Measurements from ENCODE around the gene IFNGR2. TPM values are rescaled to one million over a fixed set of nuclear protein-coding genes. Genes with fewer than 3 reads are reported as not detected.
"Not testable (repeated sequence)": the region's sequence is repeated elsewhere in the genome, so short reads cannot be mapped to it uniquely, and the experiment has no call there.

IFNGR2 gene
- total RNA-seq, 2 experiments from 2014 or later, result 17.8 to 18.8 TPM

GRCh38 chr21:33381381-33381780 lies 21.8 kb upstream of the IFNGR2 start:
- DNase-seq; ATAC-seq (ENCODE audit: low read depth); H3K36me3 Mint-ChIP-seq; H3K9me3 Mint-ChIP-seq: not testable (repeated sequence)
- POLR2A ChIA-PET, result interaction anchor here (0.6 to 3.9 kb wide), 4 partner anchors 20 to 176 kb away, joined by 3 to 20 read pairs (median 5); partner anchors contain the start of gene IFNAR1
- Mint-ChIP-seq H3K4me1 (peaks cover 54% of the 10 kb centered on the region), H3K4me3 (peak overlapping the region; percentile 57), H3K27ac (peak overlapping the region; percentile 82), H3K27me3 (peaks cover 19% of the 10 kb centered on the region)

GRCh38 chr21:33383056-33383888 lies 19.9 kb upstream of the IFNGR2 start:
- H3K36me3 Mint-ChIP-seq, result no peaks in the 10 kb centered on the region
- peak overlapping the region; percentile 93 for H3K27ac Mint-ChIP-seq
- peak; percentile 70 for DNase-seq
- peak; percentile 55 for ATAC-seq (ENCODE audit: low read depth)
- peak overlapping the region; percentile 89 for H3K4me3 Mint-ChIP-seq
- peaks cover 18% of the 10 kb centered on the region for H3K27me3 Mint-ChIP-seq
- H3K9me3 Mint-ChIP-seq, result no peaks in the 10 kb centered on the region
- H3K4me1 Mint-ChIP-seq, result peaks cover 52% of the 10 kb centered on the region
- POLR2A ChIA-PET, result interaction anchor here (0.6 to 1.6 kb wide), 5 partner anchors 14 to 96 kb away, joined by 3 to 7 read pairs (median 5); partner anchors contain the start of genes IFNAR1 and TMEM50B

DNA sequence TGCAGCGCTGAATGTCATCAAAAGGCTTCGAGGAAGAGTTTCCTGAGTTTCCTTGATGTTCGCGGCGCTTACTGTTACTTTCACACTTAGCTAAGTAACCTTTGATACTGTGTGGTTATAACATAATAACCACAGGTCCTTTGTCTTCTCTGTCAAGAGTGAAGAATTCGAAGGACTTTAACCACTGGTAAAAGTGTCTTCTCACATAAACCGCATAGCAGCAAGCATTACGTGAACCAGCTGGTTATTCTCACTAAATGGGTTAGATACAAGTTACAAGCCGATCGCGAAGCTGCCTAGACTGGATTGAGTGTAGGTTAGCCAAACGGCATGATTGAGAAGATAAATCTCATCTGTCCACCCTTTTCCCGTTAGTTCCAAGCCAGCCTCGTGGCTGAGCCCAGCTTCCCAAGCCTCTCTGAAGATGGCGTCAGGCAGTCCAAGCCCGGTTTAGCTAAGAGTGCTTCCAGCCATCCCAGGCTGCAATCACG lies 18.3 kb upstream of the IFNGR2 start:
- Mint-ChIP-seq H3K4me1 (peaks cover 50% of the 10 kb centered on the region), H3K9me3 (no peaks in the 10 kb centered on the region), H3K27ac (peak overlapping the region; percentile 70), H3K27me3 (peaks cover 26% of the 10 kb centered on the region), H3K36me3 (no peaks in the 10 kb centered on the region), H3K4me3 (peak overlapping the region; percentile 76)
- ATAC-seq (ENCODE audit: low read depth), result peak; percentile 36
- peak; percentile 51 for DNase-seq
- POLR2A ChIA-PET, result interaction anchor here (1.0 to 2.9 kb wide), 9 partner anchors 11 to 95 kb away, joined by 3 to 17 read pairs (median 6); partner anchors contain the start of genes IFNAR1 and TMEM50B

- DNase-seq (no peak), ATAC-seq (ENCODE audit: low read depth) (no peak)
- Mint-ChIP-seq H3K27me3 (peaks cover 32% of the 10 kb centered on the region), H3K36me3 (no peaks in the 10 kb centered on the region), H3K4me3 (no peak overlapping the region), H3K4me1 (peaks cover 37% of the 10 kb centered on the region), H3K9me3 (no peaks in the 10 kb centered on the region), H3K27ac (no peak overlapping the region)
- POLR2A ChIA-PET, result interaction anchor here (2.9 kb wide), 1 partner anchor 25 kb away, joined by 17 read pairs; no protein-coding TSS in a partner anchor
Measured at GRCh38 chr21:33386222-33386784, 16.9 kb upstream of the IFNGR2 start.

DNA sequence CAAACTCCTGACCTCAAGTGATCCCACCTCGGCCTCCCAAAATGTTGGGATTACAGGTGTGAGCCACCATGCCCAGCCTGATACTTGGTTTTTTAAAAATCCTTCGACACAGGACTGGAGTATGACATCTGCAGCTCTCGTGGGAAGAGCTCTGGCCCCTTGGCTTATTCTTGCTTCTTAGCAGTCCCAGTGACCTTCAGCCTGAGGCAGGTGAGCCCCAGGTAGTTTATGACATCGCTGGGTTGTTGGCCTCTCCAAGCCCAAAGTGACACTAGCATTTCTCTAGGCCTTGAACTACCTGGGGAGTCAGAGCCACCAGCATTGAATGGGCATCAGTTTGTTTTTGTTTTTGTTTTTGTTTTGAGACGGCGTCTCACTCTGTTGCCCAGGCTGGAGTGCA lies 15.9 kb upstream of the IFNGR2 start:
- Mint-ChIP-seq H3K9me3 (no peaks in the 10 kb centered on the region), H3K4me1 (peaks cover 32% of the 10 kb centered on the region), H3K27ac (no peak overlapping the region), H3K4me3 (no peak overlapping the region), H3K27me3 (peaks cover 37% of the 10 kb centered on the region), H3K36me3 (no peaks in the 10 kb centered on the region)
- DNase-seq, result no peak
- no peak for ATAC-seq (ENCODE audit: low read depth)
- POLR2A ChIA-PET, result interaction anchor here (2.9 kb wide), 1 partner anchor 26 kb away, joined by 17 read pairs; no protein-coding TSS in a partner anchor

DNA sequence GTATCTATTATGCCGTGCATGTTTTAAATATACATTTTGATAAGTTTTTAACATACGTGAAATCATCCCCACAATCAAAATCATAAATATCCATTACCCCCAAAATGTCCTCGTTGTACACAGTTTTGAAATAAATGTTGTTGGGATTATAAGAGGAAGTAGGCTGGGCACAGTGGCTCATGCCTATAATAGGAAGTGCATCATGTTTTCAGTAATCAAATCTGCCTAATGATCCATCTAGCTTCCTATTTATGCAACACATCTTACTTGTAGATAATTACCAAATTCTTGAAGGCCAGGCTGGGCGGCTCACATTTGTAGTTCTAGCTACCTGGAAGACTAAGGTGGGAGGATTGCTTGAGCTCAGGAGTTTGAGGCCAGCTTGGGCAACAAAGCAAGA lies 15.0 kb upstream of the IFNGR2 start:
- POLR2A ChIA-PET, result no interaction called here
- Mint-ChIP-seq H3K27ac (no peak overlapping the region), H3K36me3 (no peaks in the 10 kb centered on the region), H3K27me3 (peaks cover 38% of the 10 kb centered on the region), H3K9me3 (no peaks in the 10 kb centered on the region), H3K4me3 (no peak overlapping the region), H3K4me1 (peaks cover 24% of the 10 kb centered on the region)
- DNase-seq (no peak), ATAC-seq (ENCODE audit: low read depth) (no peak)

DNA sequence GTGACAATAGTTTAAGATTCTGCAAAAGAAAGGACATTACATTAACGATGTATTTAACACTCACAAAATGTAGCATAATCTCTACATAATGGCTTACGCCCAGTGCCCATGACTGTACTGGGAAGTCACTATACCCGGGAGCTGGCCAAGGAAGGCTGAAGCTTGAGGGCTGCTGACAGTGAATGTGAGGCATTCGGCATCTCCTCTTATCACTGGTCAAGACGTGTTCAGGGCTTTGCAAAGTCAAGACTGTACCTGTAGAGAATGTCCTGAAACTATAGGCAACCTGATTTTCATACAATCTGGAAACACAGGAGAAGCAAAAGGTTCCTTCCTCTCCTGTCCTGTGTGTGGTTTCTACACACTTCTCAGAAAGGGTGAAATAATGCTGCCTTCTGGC lies 12.7 kb upstream of the IFNGR2 start:
- H3K4me1 Mint-ChIP-seq, result peaks cover 3% of the 10 kb centered on the region
- no peak overlapping the region for H3K4me3 Mint-ChIP-seq
- POLR2A ChIA-PET, result no interaction called here
- no peaks in the 10 kb centered on the region for H3K36me3 Mint-ChIP-seq
- DNase-seq (no peak), ATAC-seq (ENCODE audit: low read depth) (no peak)
- H3K27ac Mint-ChIP-seq, result no peak overlapping the region
- peaks cover 40% of the 10 kb centered on the region for H3K27me3 Mint-ChIP-seq
- H3K9me3 Mint-ChIP-seq, result no peaks in the 10 kb centered on the region

DNA sequence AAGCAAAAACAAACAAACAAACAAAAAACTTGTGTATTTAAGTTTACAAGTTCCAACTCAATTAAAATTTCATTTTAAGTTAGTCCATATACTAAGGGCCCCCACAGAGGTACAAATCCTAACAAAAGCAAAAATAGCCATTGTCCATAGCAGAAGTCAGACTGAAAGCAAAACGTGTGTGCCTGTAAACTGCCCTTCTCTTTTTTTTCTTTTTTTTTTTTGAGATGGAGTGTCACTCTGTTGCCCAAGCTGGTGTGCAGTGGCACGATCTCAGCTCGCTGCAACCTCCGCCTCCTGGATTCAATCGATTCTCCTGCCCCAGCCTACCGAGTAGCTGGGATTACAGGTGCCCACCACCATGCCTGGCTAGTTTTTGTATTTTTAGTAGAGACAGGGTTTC lies 11.6 kb upstream of the IFNGR2 start:
- no peaks in the 10 kb centered on the region for H3K36me3 Mint-ChIP-seq
- DNase-seq (no peak), ATAC-seq (ENCODE audit: low read depth) (no peak)
- peaks cover 2% of the 10 kb centered on the region for H3K4me1 Mint-ChIP-seq
- H3K27me3 Mint-ChIP-seq, result peaks cover 33% of the 10 kb centered on the region
- POLR2A ChIA-PET, result no interaction called here
- H3K27ac Mint-ChIP-seq, result no peak overlapping the region
- no peak overlapping the region for H3K4me3 Mint-ChIP-seq
- no peaks in the 10 kb centered on the region for H3K9me3 Mint-ChIP-seq

- DNase-seq (no peak), ATAC-seq (ENCODE audit: low read depth) (no peak)
- POLR2A ChIA-PET, result no interaction called here
- Mint-ChIP-seq H3K36me3 (no peaks in the 10 kb centered on the region), H3K4me1 (peaks cover 5% of the 10 kb centered on the region), H3K27me3 (peaks cover 31% of the 10 kb centered on the region), H3K27ac (no peak overlapping the region), H3K9me3 (no peaks in the 10 kb centered on the region), H3K4me3 (no peak overlapping the region)
Measured at GRCh38 chr21:33392284-33392985, 10.8 kb upstream of the IFNGR2 start.

- Mint-ChIP-seq H3K4me1 (peaks cover 5% of the 10 kb centered on the region), H3K4me3 (no peak overlapping the region), H3K27me3 (peaks cover 27% of the 10 kb centered on the region), H3K9me3 (no peaks in the 10 kb centered on the region), H3K36me3 (no peaks in the 10 kb centered on the region), H3K27ac (no peak overlapping the region)
- POLR2A ChIA-PET, result no interaction called here
- DNase-seq (no peak), ATAC-seq (ENCODE audit: low read depth) (no peak)
Measured at GRCh38 chr21:33393348-33393747, 9.9 kb upstream of the IFNGR2 start.

- H3K4me3 Mint-ChIP-seq, result no peak overlapping the region
- peaks cover 22% of the 10 kb centered on the region for H3K27me3 Mint-ChIP-seq
- ATAC-seq (ENCODE audit: low read depth) (no peak), DNase-seq (no peak)
- H3K4me1 Mint-ChIP-seq, result peaks cover 5% of the 10 kb centered on the region
- H3K9me3 Mint-ChIP-seq, result no peaks in the 10 kb centered on the region
- POLR2A ChIA-PET, result no interaction called here
- no peak overlapping the region for H3K27ac Mint-ChIP-seq
- H3K36me3 Mint-ChIP-seq, result no peaks in the 10 kb centered on the region
Measured at GRCh38 chr21:33394260-33394659, 9.0 kb upstream of the IFNGR2 start.

DNA sequence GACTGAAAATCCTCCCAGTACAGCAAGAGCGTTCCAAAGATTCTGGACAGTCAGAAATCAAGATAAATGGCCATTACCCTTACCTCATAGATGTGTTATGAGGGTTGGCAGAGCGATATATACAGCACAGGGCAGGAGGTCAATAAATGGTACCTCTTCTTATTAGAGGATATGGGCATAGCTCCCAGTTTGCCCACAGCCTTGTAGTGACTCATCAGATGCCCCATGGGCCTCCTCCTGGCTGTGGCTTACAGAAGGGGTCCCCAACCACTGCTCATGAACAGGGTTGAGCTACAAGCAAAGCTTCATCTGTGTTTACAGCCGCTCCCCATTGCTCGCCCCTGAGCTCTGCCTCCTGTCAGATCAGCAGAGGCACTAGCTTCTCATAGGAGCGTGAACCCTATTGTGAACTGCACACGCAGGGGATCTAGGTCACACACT lies 7.3 kb upstream of the IFNGR2 start:
- no peak overlapping the region for H3K4me3 Mint-ChIP-seq
- POLR2A ChIA-PET, result interaction anchor here (0.7 to 1.1 kb wide), 2 partner anchors 11 kb away, joined by 3 to 6 read pairs; no protein-coding TSS in a partner anchor
- H3K27ac Mint-ChIP-seq, result no peak overlapping the region

GRCh38 chr21:33396436-33396835 lies 6.8 kb upstream of the IFNGR2 start:
- POLR2A ChIA-PET, result interaction anchor here (0.7 to 1.1 kb wide), 2 partner anchors 10 to 12 kb away, joined by 3 to 6 read pairs; no protein-coding TSS in a partner anchor
- no peak for ATAC-seq (ENCODE audit: low read depth)
- Mint-ChIP-seq H3K27me3 (peaks cover 13% of the 10 kb centered on the region), H3K4me1 (peaks cover 13% of the 10 kb centered on the region), H3K36me3 (no peaks in the 10 kb centered on the region), H3K4me3 (no peak overlapping the region), H3K9me3 (no peaks in the 10 kb centered on the region), H3K27ac (no peak overlapping the region)
- DNase-seq, result no peak

More for the DNA sequence above, 7.3 kb upstream of the IFNGR2 start:
- H3K9me3 Mint-ChIP-seq, result no peaks in the 10 kb centered on the region
- peaks cover 11% of the 10 kb centered on the region for H3K4me1 Mint-ChIP-seq
- peaks cover 13% of the 10 kb centered on the region for H3K27me3 Mint-ChIP-seq
- no peak for ATAC-seq (ENCODE audit: low read depth)
- DNase-seq, result no peak
- H3K36me3 Mint-ChIP-seq, result no peaks in the 10 kb centered on the region

All from activated naive CD8-positive, alpha-beta T cell treated with anti-CD3 and anti-CD28 coated beads, Interleukin-2, amount 10 ng/mL, durations not matched to agents 7 days and 5 days (primary cell).